Mesothelial cell of epicardium (in vitro differentiated cells): ENCODE results near the gene TRANK1. TPM values are rescaled to one million over a fixed set of nuclear protein-coding genes. Genes with fewer than 3 reads are reported as not detected.

Experiments
- DNase-seq, 2 experiments: peaks; one replicate each; pipeline ENCODE4 v3.0.0; 2021; ENCODE audit warnings: low spot score in 2 of 2; ENCODE audit not compliant: unreplicated experiment in 2 of 2
- H3K27ac Mint-ChIP-seq: 2 replicates; pipeline ENCODE4 v1.8.0; 2021; ENCODE audit warnings: mixed read lengths
- H3K27me3 Mint-ChIP-seq: 2 replicates; pipeline ENCODE4 v1.8.0; 2021; ENCODE audit warnings: low read depth, mixed read lengths
- H3K36me3 Mint-ChIP-seq: 2 replicates; pipeline ENCODE4 v1.8.0; 2021; ENCODE audit warnings: mixed read lengths
- H3K4me1 Mint-ChIP-seq: 2 replicates; pipeline ENCODE4 v1.8.0; 2021; ENCODE audit warnings: mixed read lengths
- H3K4me3 Mint-ChIP-seq: 2 replicates; pipeline ENCODE4 v1.8.0; 2021; ENCODE audit warnings: mild to moderate bottlenecking, moderate library complexity, mixed read lengths
- H3K9me3 Mint-ChIP-seq: 2 replicates; pipeline ENCODE4 v1.8.0; 2021; ENCODE audit warnings: mixed read lengths
- total RNA-seq: library from RNA; stranded (reverse); gene quantifications from 3 replicates; pipeline ENCODE4 v1.2.1, GENCODE V29; 2021
- TF ChIP-seq, protein P1 (sequence below): fragments of 200-600 bp; sonication (generic); IDR thresholded peaks from one replicate; pipeline ENCODE4 v1.5.0; 2021; ENCODE audit warnings: antibody characterized with exemption; ENCODE audit not compliant: unreplicated experiment

TRANK1 gene
- total RNA-seq, 1 donor from 2014 or later = 76.8 TPM

DNA sequence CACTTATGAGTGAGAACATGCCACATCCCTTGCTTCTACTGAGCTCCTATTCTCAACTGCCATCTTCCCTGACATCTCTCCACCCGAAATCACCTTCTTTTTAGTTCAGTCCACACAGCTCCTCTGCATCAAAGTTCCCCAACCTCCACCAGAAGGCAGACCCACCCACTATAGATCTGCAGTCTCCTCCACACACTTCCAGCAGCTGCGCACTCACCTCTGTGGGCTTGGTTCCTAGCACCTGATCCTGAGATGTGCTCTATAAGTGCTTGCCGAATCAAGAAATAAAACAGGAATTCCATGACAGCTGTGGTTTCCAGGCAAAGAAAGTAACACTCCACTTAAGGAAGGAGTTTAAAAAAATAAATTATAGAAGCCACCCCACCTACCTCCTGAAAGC, 85.4 kb downstream of the TRANK1 start:
- Mint-ChIP-seq H3K27ac (no peak overlapping the region), H3K4me3 (no peak overlapping the region), H3K9me3 (no peaks in the 10 kb centered on the region)

DNA sequence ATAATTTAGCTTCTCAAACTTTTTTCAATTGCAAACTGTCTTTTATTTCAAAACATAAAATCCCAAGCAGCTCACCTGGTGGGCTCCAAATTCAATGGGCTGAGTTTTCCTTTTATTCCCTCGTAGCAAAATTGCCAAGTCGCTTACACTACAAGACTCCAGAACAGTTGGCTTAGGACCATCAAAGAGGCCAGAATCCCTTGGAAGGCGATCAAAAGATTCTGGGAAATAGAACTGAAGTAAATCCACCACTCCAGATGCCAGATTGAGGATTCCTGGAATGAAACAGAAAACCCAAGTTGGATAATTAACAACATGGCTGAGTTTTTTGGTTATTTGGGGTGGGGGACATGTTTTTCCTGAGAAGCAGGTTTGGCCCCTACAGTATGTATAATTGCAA, 92.8 kb downstream of the TRANK1 start:
- Mint-ChIP-seq H3K9me3 (no peaks in the 10 kb centered on the region), H3K27ac (no peak overlapping the region), H3K4me1 (no peaks in the 10 kb centered on the region), H3K4me3 (no peak overlapping the region), H3K27me3 (no peaks in the 10 kb centered on the region), H3K36me3 (peaks cover 57% of the 10 kb centered on the region)
- TF ChIP-seq, protein P1, sequence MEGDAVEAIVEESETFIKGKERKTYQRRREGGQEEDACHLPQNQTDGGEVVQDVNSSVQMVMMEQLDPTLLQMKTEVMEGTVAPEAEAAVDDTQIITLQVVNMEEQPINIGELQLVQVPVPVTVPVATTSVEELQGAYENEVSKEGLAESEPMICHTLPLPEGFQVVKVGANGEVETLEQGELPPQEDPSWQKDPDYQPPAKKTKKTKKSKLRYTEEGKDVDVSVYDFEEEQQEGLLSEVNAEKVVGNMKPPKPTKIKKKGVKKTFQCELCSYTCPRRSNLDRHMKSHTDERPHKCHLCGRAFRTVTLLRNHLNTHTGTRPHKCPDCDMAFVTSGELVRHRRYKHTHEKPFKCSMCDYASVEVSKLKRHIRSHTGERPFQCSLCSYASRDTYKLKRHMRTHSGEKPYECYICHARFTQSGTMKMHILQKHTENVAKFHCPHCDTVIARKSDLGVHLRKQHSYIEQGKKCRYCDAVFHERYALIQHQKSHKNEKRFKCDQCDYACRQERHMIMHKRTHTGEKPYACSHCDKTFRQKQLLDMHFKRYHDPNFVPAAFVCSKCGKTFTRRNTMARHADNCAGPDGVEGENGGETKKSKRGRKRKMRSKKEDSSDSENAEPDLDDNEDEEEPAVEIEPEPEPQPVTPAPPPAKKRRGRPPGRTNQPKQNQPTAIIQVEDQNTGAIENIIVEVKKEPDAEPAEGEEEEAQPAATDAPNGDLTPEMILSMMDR = no peak
- no peak for DNase-seq

More for the DNA sequence above, 85.4 kb downstream of the TRANK1 start:
- Mint-ChIP-seq H3K27me3 (no peaks in the 10 kb centered on the region), H3K36me3 (peaks cover 70% of the 10 kb centered on the region), H3K4me1 (no peaks in the 10 kb centered on the region)
- DNase-seq = no peak
- TF ChIP-seq, protein P1 = no peak

DNA sequence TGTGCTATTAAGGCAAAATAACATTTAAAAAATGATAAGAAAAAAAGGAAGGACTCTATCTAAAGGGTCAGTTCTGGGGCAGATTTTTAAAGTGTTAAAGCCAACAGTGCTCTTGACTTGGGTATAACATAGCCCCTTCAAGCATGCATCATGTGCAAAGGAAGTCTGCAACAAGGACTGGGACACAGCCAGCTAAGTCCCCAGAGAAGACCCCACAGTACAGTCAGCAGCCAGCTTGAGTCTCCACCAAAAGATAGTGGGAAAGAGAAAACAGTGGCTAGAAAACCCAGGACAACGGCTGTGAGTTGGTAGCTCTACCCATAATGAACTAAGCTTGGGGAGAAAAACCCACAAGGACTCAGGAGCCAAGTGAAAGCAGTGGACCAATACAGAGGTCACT, 94.1 kb downstream of the TRANK1 start:
- no peaks in the 10 kb centered on the region for H3K9me3 Mint-ChIP-seq

DNA sequence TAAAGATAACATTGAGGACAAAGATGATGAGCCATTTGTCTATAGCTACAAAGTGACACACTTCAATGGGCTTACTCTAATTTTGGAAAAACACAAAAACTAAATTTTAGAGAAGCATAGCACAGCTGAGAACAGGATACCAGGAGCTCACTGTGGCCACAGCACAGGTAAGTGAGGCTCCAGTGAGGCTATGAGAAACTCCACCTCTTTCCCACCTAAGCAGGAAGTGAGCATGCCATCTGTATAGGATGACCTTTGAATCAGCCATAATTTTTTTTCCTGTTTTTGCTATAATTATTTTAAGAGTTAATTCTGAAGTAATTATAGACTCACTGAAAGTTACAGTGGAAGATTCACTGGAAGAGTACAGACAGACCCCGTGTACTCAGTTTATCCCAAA, 98.4 kb downstream of the TRANK1 start:
- TF ChIP-seq, protein P1 = no peak
- no peaks in the 10 kb centered on the region for H3K27me3 Mint-ChIP-seq
- no peak overlapping the region for H3K27ac Mint-ChIP-seq
- H3K9me3 Mint-ChIP-seq = peaks cover 18% of the 10 kb centered on the region
- no peak for DNase-seq
- no peaks in the 10 kb centered on the region for H3K4me1 Mint-ChIP-seq
- H3K36me3 Mint-ChIP-seq = peaks cover 70% of the 10 kb centered on the region
- no peak overlapping the region for H3K4me3 Mint-ChIP-seq

More for the DNA sequence above, 94.1 kb downstream of the TRANK1 start:
- TF ChIP-seq, protein P1 = no peak
- Mint-ChIP-seq H3K27ac (no peak overlapping the region), H3K4me3 (no peak overlapping the region), H3K4me1 (no peaks in the 10 kb centered on the region), H3K36me3 (peaks cover 55% of the 10 kb centered on the region), H3K27me3 (no peaks in the 10 kb centered on the region)
- no peak for DNase-seq

DNA sequence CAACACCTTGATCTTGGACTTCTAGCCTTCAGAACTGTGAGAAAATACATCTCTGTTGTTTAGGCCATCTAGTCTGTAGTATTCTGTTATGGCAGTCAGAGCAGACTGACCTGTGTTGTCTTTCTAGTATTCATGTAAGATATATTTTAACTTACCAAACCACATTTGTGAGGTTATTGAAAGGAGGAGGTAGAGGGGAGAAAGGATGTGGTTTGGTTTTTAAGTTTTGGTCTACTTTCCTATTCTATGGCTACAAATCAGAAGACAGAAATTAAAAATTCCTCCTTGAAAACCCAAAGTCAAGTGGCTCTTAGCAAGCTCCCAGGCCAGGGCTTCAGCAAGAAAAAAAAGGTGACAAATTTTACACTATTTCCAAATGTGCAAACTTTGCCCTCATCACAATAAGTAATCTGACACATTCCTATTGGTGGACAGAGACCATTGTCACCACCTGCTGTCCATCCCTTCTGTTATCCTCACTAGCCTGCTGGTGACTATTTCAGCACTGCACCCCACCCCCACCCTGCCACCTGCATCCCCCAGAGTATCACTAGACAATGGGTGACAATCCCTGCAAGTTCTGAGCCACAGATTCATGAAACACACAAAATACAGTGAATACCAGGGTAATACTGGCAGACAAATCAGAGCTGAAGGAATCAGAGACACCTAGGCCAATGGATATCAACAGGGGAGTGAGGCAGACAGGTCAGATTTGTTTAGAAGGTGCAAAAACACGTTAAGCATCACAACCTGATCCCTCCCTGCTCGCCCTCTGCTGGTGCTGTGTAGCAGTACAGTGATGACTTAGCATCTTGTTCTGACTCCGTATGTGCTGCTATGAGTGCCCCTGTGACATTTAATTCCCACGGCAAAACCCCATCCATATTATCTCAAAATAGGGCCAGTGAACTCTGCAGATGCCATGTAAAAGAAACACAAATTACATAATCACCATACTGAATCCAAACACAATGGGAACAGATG, 101.5 kb downstream of the TRANK1 start:
- no peak for DNase-seq
- no peak overlapping the region for H3K4me3 Mint-ChIP-seq
- no peaks in the 10 kb centered on the region for H3K4me1 Mint-ChIP-seq
- H3K36me3 Mint-ChIP-seq = peaks cover 76% of the 10 kb centered on the region
- TF ChIP-seq, protein P1 = no peak
- H3K27me3 Mint-ChIP-seq = no peaks in the 10 kb centered on the region
- no peak overlapping the region for H3K27ac Mint-ChIP-seq
- peaks cover 24% of the 10 kb centered on the region for H3K9me3 Mint-ChIP-seq
